HG02571 (cell line): ENCODE measurements around the gene HYAL2.
A peak's percentile ranks its signal among the peaks of the same experiment; 100 is the strongest.
"Not testable (repeated sequence)": the region's sequence is repeated elsewhere in the genome, so short reads cannot be mapped to it uniquely, and the experiment has no call there.

Source experiments
- ATAC-seq: cut with Tn5 transposase; IDR thresholded peaks from one replicate; pipeline ENCODE4 v1.9.1; 2021; ENCODE audit warnings: mild to moderate bottlenecking, moderate library complexity; ENCODE audit not compliant: unreplicated experiment

The HYAL2 gene

GRCh38 chr3:50316657-50317242 lies 5.8 kb downstream of the HYAL2 start:
- no peak for ATAC-seq

GRCh38 chr3:50314816-50315215 lies 7.7 kb downstream of the HYAL2 start:
- ATAC-seq = no peak

GRCh38 chr3:50314342-50314741 lies 8.2 kb downstream of the HYAL2 start:
- no peak for ATAC-seq

GRCh38 chr3:50312041-50312440 lies 10.5 kb downstream of the HYAL2 start:
- ATAC-seq = not testable (repeated sequence)

- ATAC-seq = no peak
Measured at GRCh38 chr3:50304601-50305000, 17.9 kb downstream of the HYAL2 start.

- no peak for ATAC-seq
Measured at GRCh38 chr3:50303013-50303815, 19.3 kb downstream of the HYAL2 start, which contains the start of gene HYAL1. Gene HYAL1, minus strand, starts transcription at chr3:50303574. Its CDS starts 618 bp downstream, at chr3:50302956.

- no peak for ATAC-seq
Measured at GRCh38 chr3:50302095-50303012, 20.2 kb downstream of the HYAL2 start.

- ATAC-seq = no peak
Measured at GRCh38 chr3:50300681-50301254, 21.8 kb downstream of the HYAL2 start.

GRCh38 chr3:50299929-50300680 lies 22.4 kb downstream of the HYAL2 start:
- no peak for ATAC-seq

- ATAC-seq = no peak
Measured at GRCh38 chr3:50299638-50299928, 23.0 kb downstream of the HYAL2 start.

- ATAC-seq = peak; percentile 81
Measured at GRCh38 chr3:50298836-50299637, 23.5 kb downstream of the HYAL2 start, which contains the start of the genes HYAL3 and NAA80. Gene HYAL3, minus strand, starts transcription at chr3:50299405. Its CDS starts 3,803 bp downstream, at chr3:50295602. Gene NAA80, minus strand, starts transcription at chr3:50299405. Its CDS starts 1,942 bp downstream, at chr3:50297463.

- ATAC-seq = no peak
Measured at GRCh38 chr3:50297896-50298725, 24.4 kb downstream of the HYAL2 start.

GRCh38 chr3:50297384-50297775 lies 25.2 kb downstream of the HYAL2 start:
- no peak for ATAC-seq

- ATAC-seq = no peak
Measured at GRCh38 chr3:50296721-50297383, 25.7 kb downstream of the HYAL2 start.

- ATAC-seq = no peak
Measured at GRCh38 chr3:50295553-50296431, 26.8 kb downstream of the HYAL2 start.

GRCh38 chr3:50294492-50295403 lies 27.8 kb downstream of the HYAL2 start:
- ATAC-seq = no peak
